Lower lobe of right lung (tissue), 2 donors: ENCODE data around the gene MIPOL1. TPM values are rescaled to one million over a fixed set of nuclear protein-coding genes. Genes with fewer than 3 reads are reported as not detected.

Source experiments
- ATAC-seq, 2 donors: fragments of 200-7000 bp; cut with Tn5 transposase; one replicate each; pipeline ENCODE4 v1.9.1; 2020 to 2022; ENCODE audit warnings: mild to moderate bottlenecking in 2 of 2, moderate library complexity in 2 of 2
- DNase-seq: peaks from one replicate; pipeline ENCODE4 v3.0.0-alpha.2; 2020
- H3K27ac ChIP-seq: fragments of 200-600 bp; one replicate; pipeline ENCODE4 v1.8.0; 2022
- H3K27me3 ChIP-seq: fragments of 200-600 bp; one replicate; pipeline ENCODE4 v1.8.0; 2022; ENCODE audit warnings: low read depth
- H3K36me3 ChIP-seq: fragments of 200-600 bp; one replicate; pipeline ENCODE4 v1.8.0; 2022; ENCODE audit warnings: mild to moderate bottlenecking
- H3K4me1 ChIP-seq: fragments of 200-600 bp; one replicate; pipeline ENCODE4 v1.8.0; 2022
- H3K4me3 ChIP-seq: fragments of 200-600 bp; one replicate; pipeline ENCODE4 v1.8.0; 2022; ENCODE audit warnings: mild to moderate bottlenecking
- H3K9me3 ChIP-seq: fragments of 200-600 bp; one replicate; pipeline ENCODE4 v1.8.0; 2022
- CTCF ChIP-seq: fragments of 200-600 bp; IDR thresholded peaks from one replicate; pipeline ENCODE4 v1.8.0; 2022; ENCODE audit warnings: antibody characterized with exemption, mild to moderate bottlenecking
- intact Hi-C: fragments of 100-400 bp; cut with DNase I; formaldehyde crosslinking; loops from one replicate; pipeline ENCODE4 v1.11.0; 2022
- total RNA-seq: library from RNA; stranded (reverse); fragmentation: NEBNext Ultra II Directional; extraction: Animal tissue kit (Norgen Biotek cat#: 25700); gene quantifications from one replicate; pipeline ENCODE4 v1.2.1, GENCODE V29; 2021
- donor health status: DM: no; HTN: yes; CAD: no; lungs with severe emphysema.

The MIPOL1 gene
- total RNA-seq, 1 donor from 2014 or later, result 12.1 TPM

GRCh38 chr14:37411079-37411735, 213.5 kb downstream of the MIPOL1 start:
- no peak for TF ChIP-seq CTCF
- H3K4me3 ChIP-seq, result no peak overlapping the region
- no peaks in the 10 kb centered on the region for H3K27me3 ChIP-seq
- intact Hi-C loops, result no loop called here
- no peaks in the 10 kb centered on the region for H3K9me3 ChIP-seq
- DNase-seq (no peak), ATAC-seq (no peak)
- no peak overlapping the region for H3K27ac ChIP-seq
- no peaks in the 10 kb centered on the region for H3K4me1 ChIP-seq
- no peaks in the 10 kb centered on the region for H3K36me3 ChIP-seq

DNA sequence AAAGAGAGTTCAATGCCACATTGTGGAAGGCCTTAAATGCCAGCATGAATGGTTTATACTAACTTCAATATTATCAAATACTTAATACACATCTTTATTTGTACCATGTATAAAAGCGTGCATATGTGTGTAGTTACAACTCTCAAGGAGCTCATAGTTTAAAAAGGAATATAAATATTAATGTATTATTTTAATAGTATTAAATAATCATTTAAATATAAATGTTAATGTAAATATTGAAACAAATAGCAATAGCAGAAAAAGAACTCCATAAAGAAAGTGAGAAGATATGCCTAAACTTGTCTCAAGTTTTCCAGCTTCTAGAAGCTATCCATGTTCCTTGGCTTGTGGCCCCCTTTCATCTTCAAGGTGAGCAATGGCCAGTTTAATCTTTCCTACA, 215.3 kb downstream of the MIPOL1 start:
- DNase-seq (no peak), ATAC-seq (no peak)
- no peak for TF ChIP-seq CTCF
- intact Hi-C loops, result no loop called here
- no peaks in the 10 kb centered on the region for H3K36me3 ChIP-seq
- H3K27me3 ChIP-seq, result no peaks in the 10 kb centered on the region
- no peaks in the 10 kb centered on the region for H3K9me3 ChIP-seq
- H3K4me1 ChIP-seq, result no peaks in the 10 kb centered on the region
- no peak overlapping the region for H3K27ac ChIP-seq
- no peak overlapping the region for H3K4me3 ChIP-seq

DNA sequence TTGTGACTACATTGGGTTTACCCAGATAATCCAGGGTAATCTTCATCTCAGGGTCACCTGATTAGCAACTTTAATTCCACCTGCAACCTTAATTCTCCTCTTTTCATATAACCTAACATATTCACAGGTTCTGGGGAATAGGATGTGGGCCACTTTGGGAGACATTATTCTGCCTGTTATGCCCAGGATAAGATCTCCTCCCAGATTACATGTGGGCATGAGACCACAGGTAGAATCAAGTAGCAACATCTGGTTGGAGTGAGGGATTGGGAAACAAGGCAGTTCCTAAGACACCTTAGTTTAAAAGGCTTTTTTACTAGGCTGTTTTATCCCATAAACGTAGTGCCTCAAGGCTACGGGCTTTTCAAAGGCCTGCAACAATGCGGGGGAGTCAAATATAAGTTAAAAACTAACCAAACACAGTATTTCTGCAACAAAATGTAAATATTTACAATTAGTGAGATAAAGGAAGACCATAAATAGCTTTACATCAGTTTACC, 215.8 kb downstream of the MIPOL1 start:
- no peaks in the 10 kb centered on the region for H3K9me3 ChIP-seq
- H3K27me3 ChIP-seq, result no peaks in the 10 kb centered on the region
- TF ChIP-seq CTCF, result no peak
- no peak for ATAC-seq
- intact Hi-C loops, result no loop called here
- no peaks in the 10 kb centered on the region for H3K4me1 ChIP-seq
- H3K4me3 ChIP-seq, result no peak overlapping the region
- no peak overlapping the region for H3K27ac ChIP-seq
- DNase-seq, result no peak
- H3K36me3 ChIP-seq, result no peaks in the 10 kb centered on the region

GRCh38 chr14:37416264-37416663, 218.5 kb downstream of the MIPOL1 start:
- no peaks in the 10 kb centered on the region for H3K9me3 ChIP-seq
- intact Hi-C loops, result no loop called here
- no peak for ATAC-seq
- no peak for DNase-seq
- no peak overlapping the region for H3K27ac ChIP-seq
- H3K4me3 ChIP-seq, result no peak overlapping the region
- TF ChIP-seq CTCF, result no peak
- H3K27me3 ChIP-seq, result no peaks in the 10 kb centered on the region
- H3K36me3 ChIP-seq, result no peaks in the 10 kb centered on the region
- no peaks in the 10 kb centered on the region for H3K4me1 ChIP-seq

GRCh38 chr14:37417151-37417550, 219.4 kb downstream of the MIPOL1 start:
- DNase-seq (no peak), ATAC-seq (no peak)
- intact Hi-C loops, result no loop called here
- H3K27ac ChIP-seq, result no peak overlapping the region
- no peak overlapping the region for H3K4me3 ChIP-seq
- H3K4me1 ChIP-seq, result no peaks in the 10 kb centered on the region
- H3K27me3 ChIP-seq, result no peaks in the 10 kb centered on the region
- no peaks in the 10 kb centered on the region for H3K9me3 ChIP-seq
- TF ChIP-seq CTCF, result no peak
- no peaks in the 10 kb centered on the region for H3K36me3 ChIP-seq
